GM12874 (cell line): ENCODE data around the gene INSR.

ENCODE experiments used
- TF ChIP-seq, protein P1 (sequence below): IDR thresholded peaks from 2 replicates; pipeline ENCODE4 v1.5.1; 2011; ENCODE audit warnings: low read depth, mild to moderate bottlenecking, control low read depth, low read length, moderate library complexity; ENCODE audit not compliant: insufficient read depth

Gene INSR

DNA sequence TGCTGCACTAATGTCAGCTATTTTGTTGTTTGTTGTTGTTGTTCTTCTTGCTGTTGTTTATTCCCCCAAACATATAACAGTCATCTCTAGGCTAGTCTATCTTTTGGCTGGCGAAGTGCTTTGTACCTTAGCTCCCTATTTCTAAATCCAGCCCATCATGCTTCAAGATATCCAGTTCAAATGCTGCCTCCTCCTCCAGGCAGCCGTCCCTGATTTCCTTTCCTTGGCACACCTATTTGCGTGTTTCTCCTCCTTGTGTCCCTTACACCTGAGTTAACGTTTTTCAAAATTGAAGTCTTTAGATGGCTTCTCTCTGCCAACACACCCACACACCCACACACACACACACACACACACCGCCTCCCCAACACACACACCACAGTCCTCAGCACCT lies 25.5 kb downstream of the INSR start:
- TF ChIP-seq, protein P1, sequence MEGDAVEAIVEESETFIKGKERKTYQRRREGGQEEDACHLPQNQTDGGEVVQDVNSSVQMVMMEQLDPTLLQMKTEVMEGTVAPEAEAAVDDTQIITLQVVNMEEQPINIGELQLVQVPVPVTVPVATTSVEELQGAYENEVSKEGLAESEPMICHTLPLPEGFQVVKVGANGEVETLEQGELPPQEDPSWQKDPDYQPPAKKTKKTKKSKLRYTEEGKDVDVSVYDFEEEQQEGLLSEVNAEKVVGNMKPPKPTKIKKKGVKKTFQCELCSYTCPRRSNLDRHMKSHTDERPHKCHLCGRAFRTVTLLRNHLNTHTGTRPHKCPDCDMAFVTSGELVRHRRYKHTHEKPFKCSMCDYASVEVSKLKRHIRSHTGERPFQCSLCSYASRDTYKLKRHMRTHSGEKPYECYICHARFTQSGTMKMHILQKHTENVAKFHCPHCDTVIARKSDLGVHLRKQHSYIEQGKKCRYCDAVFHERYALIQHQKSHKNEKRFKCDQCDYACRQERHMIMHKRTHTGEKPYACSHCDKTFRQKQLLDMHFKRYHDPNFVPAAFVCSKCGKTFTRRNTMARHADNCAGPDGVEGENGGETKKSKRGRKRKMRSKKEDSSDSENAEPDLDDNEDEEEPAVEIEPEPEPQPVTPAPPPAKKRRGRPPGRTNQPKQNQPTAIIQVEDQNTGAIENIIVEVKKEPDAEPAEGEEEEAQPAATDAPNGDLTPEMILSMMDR: no peak

DNA sequence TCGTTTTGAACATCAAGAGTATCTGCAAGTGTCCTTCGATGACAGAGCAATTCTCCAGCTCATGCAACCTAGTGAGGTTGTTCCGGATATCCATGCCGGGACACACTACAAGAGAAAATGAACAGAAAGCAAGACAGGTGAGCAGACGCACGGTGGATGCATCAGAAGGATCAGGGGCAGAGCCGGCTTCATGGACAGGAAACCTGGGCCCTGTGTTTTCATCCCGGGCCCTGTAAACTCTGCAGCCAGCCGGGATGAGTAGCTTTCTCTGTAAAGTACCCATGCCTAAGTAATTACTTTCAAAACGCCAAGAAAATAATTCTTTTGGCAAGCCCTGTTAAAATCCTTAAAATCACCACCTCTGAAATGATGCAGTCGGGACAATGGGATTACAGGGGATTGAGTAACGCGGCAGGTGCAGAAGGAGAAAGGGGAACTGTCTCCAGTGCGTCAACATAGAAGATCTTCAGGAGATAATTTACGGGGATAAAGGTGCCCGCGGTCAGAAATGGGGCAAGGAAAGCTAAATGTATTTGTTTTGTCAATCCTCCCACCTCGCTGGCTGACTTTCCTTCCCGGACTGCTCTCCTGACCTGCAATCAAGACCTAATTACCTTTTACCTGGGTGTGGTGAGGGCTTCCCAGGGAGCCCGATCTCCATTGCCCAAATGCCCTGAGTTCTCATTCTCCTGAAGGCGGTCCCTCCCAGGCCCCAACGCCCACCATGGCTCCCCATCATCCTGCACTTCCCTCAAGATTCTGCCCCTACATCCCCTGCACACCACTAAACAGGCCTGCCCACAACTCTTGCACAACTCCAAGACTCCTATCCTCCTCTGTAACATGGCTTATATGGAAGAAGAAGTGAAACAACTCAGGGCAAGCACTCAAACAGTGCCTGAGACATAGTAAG lies 26.2 kb downstream of the INSR start:
- TF ChIP-seq, protein P1: no peak

DNA sequence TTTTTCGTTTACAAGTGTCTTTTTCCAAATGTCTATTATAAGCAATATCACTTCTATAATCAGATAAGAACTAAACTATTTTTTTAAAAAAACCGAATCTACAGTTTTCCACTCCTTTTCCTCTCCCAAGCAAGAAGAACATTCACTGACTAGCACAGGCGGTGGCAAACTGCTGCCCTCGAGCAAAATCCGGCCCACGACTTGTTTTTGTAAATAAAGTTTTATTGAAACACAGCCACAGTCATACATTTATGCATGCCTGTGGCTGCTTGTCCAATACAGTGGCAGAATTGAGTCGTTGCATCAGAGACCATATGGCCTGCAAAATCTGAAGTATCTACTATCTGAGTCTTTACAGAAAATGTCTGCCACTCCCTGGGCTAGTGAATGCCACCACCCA lies 27.4 kb downstream of the INSR start:
- TF ChIP-seq, protein P1: no peak

DNA sequence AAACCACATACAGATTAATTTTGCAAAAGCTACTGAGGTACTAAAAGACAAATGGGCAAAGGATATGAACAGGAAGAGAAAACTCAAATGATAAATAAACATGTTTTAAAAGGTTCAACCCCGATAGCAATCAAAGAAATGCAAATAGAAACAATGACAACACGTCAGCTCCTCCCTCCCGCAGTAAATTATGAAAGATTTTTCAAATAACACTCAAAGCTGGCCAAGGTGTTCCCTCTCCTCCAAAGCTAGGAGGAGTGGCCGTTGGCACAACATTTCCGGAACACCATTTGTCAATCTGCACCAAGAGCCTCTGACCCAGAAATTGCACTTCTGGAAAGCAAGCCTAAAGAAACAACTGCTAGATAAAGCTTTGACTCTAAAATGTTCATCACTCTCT lies 28.3 kb downstream of the INSR start:
- TF ChIP-seq, protein P1: no peak

DNA sequence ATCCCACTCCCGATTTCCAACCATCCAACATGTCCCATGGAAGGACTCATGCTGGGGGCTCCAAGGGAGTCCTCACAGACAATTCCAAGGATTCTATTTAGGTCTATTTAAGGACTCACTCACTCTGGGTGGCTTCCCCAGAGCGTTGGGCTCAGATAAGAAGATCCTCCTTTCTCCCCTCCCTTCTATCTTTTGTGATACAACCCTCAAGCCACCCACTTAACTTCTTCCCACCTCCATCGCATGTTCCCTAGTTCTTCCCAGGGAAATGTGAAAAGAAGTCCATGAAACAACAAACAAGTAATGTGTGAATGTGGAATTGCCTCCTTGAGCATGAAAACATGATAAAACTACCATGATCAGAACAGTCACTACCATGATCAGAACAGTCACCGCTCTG lies 29.4 kb downstream of the INSR start:
- TF ChIP-seq, protein P1: no peak

DNA sequence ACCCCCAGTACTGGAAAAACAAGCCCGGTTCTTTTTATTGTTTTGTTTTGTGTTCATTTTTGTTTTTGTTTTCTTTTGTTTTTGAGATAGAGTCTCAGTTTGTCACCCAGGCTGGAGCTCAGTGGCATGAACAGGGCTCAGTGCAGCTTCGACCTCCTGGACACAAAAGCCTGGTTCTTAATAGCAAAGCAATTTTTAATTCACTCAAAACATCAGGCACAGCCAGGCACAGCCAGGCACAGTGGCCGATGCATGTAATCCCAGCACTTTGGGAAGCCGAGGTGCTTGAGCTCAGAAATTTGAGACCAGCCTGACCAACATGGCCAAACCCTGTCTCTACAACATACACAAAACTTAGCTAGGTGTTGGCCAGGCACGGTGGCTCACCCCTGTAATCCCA lies 30.7 kb downstream of the INSR start:
- TF ChIP-seq, protein P1: no peak

DNA sequence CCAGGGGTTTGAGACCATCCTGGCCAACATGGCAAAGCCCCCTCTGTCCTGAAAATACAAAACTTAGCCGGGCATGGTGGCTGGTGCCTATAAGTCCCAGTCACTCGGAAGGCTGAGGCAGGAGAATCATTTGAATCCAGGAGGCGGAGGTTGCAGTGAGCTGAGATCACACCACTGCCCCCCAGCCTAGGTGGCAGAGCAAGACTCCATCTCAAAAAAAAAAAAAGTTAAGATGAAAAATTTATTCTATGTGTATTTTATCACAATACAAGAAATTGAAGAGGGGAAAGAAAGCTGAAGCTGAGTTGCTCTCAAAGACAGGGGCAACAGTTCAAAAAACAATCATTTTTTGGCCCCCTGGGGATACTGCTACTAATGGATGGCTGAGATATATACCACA lies 31.1 kb downstream of the INSR start:
- TF ChIP-seq, protein P1: no peak
